ENCODE measurements around the gene TRIM58. TPM values are rescaled to one million over a fixed set of nuclear protein-coding genes. Genes with fewer than 3 reads are reported as not detected.

The TRIM58 gene
- total RNA-seq, 2 donors from 2014 or later = 1.7 to 1.8 TPM

DNA sequence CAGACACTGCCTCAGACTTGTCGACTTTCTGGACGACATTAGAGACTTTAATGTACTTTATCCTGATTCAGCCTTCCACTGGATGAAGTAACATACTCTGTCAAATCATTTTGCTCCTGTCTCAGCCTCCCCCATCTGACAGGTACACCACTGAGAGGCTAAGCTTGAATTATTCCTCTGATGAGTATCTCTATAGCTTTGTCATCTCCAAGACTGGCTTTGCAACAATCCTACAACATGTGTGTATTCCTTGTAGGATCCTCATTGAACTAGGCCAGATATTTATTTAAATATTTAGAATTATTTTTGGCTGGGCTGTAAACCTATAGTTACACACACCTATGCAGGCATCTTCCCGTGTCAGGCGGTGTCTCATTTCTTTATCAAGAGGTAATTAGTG, 1.1 kb upstream of the TRIM58 start:
- no peak overlapping the region for H3K27ac Mint-ChIP-seq
- H3K4me1 Mint-ChIP-seq = no peaks in the 10 kb centered on the region
- H3K9me3 ChIP-seq (ENCODE audit: control insufficient read depth, low read length) = peaks cover 50% of the 10 kb centered on the region
- H3K4me3 Mint-ChIP-seq = peak overlapping the region; percentile 53
- peaks cover 6% of the 10 kb centered on the region for H3K27me3 ChIP-seq (ENCODE audit: control insufficient read depth, insufficient read depth, low read length, poor library complexity, severe bottlenecking)
- DNase-seq = no peak
- WGBS, 2 experiments (ENCODE audit: insufficient coverage in 1 of 2, insufficient read length in 1 of 2) = 74 to 91% methylated on average over 4 of the region's 4 CpGs
- no peaks in the 10 kb centered on the region for H3K4me1 ChIP-seq (ENCODE audit: control insufficient read depth, insufficient read depth, low read length)
- H3K36me3 Mint-ChIP-seq (ENCODE audit: low read depth) = no peaks in the 10 kb centered on the region
- peaks cover 9% of the 10 kb centered on the region for H3K27me3 Mint-ChIP-seq (ENCODE audit: insufficient read depth)
- no peak overlapping the region for H3K27ac ChIP-seq (ENCODE audit: low read depth, low read length)
- H3K9me3 Mint-ChIP-seq = peaks cover 51% of the 10 kb centered on the region
- H3K9ac ChIP-seq (ENCODE audit: extremely low read depth, low read length, poor library complexity, severe bottlenecking) = no peak overlapping the region
- H3K36me3 ChIP-seq (ENCODE audit: control insufficient read depth, insufficient read depth, low read length) = no peaks in the 10 kb centered on the region
- no peak overlapping the region for H3K4me3 ChIP-seq (ENCODE audit: low read length)
- TF ChIP-seq, protein P1, sequence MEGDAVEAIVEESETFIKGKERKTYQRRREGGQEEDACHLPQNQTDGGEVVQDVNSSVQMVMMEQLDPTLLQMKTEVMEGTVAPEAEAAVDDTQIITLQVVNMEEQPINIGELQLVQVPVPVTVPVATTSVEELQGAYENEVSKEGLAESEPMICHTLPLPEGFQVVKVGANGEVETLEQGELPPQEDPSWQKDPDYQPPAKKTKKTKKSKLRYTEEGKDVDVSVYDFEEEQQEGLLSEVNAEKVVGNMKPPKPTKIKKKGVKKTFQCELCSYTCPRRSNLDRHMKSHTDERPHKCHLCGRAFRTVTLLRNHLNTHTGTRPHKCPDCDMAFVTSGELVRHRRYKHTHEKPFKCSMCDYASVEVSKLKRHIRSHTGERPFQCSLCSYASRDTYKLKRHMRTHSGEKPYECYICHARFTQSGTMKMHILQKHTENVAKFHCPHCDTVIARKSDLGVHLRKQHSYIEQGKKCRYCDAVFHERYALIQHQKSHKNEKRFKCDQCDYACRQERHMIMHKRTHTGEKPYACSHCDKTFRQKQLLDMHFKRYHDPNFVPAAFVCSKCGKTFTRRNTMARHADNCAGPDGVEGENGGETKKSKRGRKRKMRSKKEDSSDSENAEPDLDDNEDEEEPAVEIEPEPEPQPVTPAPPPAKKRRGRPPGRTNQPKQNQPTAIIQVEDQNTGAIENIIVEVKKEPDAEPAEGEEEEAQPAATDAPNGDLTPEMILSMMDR (conservative IDR thresholded peaks at IDR 0.05) = no peak

DNA sequence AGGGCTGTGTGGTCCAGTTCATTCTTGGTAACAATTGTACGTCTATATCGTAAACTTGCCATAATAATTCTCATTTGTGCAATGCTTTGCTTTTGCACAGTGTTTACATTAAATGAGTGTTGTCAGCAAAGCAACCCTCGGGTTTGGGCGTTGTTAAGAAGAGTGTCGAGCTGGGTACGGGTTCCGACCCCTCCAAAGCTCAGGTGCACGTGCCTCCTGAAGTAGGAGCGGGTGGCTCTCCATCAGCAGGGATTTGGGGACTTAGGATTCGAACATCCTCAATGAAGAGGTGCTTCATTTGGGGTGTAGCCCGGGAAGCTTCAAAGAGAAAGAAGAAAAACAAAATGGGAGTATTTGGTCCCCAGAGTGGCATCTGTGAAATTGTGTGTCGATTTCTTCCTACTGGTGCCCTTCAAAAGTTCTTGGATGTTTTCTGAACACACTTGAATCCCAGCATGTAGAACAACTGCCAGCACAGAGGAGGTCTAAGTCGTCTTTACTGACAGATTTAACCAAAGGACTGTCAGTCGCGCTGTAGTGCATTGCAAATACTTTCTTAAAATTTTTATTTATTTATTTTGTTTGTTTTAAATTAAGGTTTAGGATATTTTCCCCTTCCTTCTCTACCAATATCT, 1.1 kb downstream of the TRIM58 start:
- Mint-ChIP-seq H3K36me3 (ENCODE audit: low read depth) (no peaks in the 10 kb centered on the region), H3K9me3 (peaks cover 38% of the 10 kb centered on the region), H3K27ac (no peak overlapping the region), H3K4me3 (peak overlapping the region; percentile 53), H3K4me1 (no peaks in the 10 kb centered on the region), H3K27me3 (ENCODE audit: insufficient read depth) (peaks cover 9% of the 10 kb centered on the region)
- TF ChIP-seq, protein P1 (conservative IDR thresholded peaks at IDR 0.05) = no peak
- no peak overlapping the region for H3K9ac ChIP-seq (ENCODE audit: extremely low read depth, low read length, poor library complexity, severe bottlenecking)
- no peaks in the 10 kb centered on the region for H3K36me3 ChIP-seq (ENCODE audit: control insufficient read depth, insufficient read depth, low read length)
- no peak overlapping the region for H3K4me3 ChIP-seq (ENCODE audit: low read length)
- peaks cover 44% of the 10 kb centered on the region for H3K9me3 ChIP-seq (ENCODE audit: control insufficient read depth, low read length)
- DNase-seq = no peak
- no peak overlapping the region for H3K27ac ChIP-seq (ENCODE audit: low read depth, low read length)
- 82% methylated on average over 10 to 14 of the region's 15 CpGs for WGBS, 2 experiments (ENCODE audit: insufficient coverage in 1 of 2, insufficient read length in 1 of 2)
- peaks cover 6% of the 10 kb centered on the region for H3K27me3 ChIP-seq (ENCODE audit: control insufficient read depth, insufficient read depth, low read length, poor library complexity, severe bottlenecking)
- no peaks in the 10 kb centered on the region for H3K4me1 ChIP-seq (ENCODE audit: control insufficient read depth, insufficient read depth, low read length)

DNA sequence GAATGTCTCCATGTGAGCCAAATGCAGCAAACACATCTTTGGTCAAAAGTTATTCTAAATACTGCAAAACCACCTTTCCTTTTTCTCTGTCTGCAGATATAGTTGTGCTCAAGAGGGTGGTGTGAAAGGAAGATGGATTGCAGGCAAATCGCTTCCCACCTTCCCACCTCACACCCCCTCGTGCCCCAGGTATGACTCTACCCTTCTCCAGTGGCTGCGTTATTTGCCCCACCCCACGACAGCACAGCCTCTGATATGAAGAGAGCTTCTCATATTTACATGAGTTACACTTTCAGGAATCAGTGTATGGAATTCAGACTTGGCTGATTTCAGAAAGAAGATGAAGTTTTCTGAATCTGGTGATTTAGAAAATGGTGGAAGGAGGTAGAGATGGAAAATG, 5.8 kb downstream of the TRIM58 start:
- H3K9me3 Mint-ChIP-seq = peaks cover 40% of the 10 kb centered on the region
- H3K27ac Mint-ChIP-seq = no peak overlapping the region
- no peak overlapping the region for H3K4me3 ChIP-seq (ENCODE audit: low read length)
- peaks cover 5% of the 10 kb centered on the region for H3K27me3 Mint-ChIP-seq (ENCODE audit: insufficient read depth)
- peaks cover 53% of the 10 kb centered on the region for H3K9me3 ChIP-seq (ENCODE audit: control insufficient read depth, low read length)
- 33 to 68% methylated on average over 1 to 4 of the region's 4 CpGs for WGBS, 2 experiments (ENCODE audit: insufficient coverage in 1 of 2, insufficient read length in 1 of 2)
- no peak overlapping the region for H3K27ac ChIP-seq (ENCODE audit: low read depth, low read length)
- no peaks in the 10 kb centered on the region for H3K4me1 ChIP-seq (ENCODE audit: control insufficient read depth, insufficient read depth, low read length)
- H3K9ac ChIP-seq (ENCODE audit: extremely low read depth, low read length, poor library complexity, severe bottlenecking) = no peak overlapping the region
- no peak overlapping the region for H3K4me3 Mint-ChIP-seq
- H3K4me1 Mint-ChIP-seq = no peaks in the 10 kb centered on the region
- TF ChIP-seq, protein P1 (conservative IDR thresholded peaks at IDR 0.05) = no peak
- no peaks in the 10 kb centered on the region for H3K36me3 ChIP-seq (ENCODE audit: control insufficient read depth, insufficient read depth, low read length)
- H3K36me3 Mint-ChIP-seq (ENCODE audit: low read depth) = peaks cover 4% of the 10 kb centered on the region
- H3K27me3 ChIP-seq (ENCODE audit: control insufficient read depth, insufficient read depth, low read length, poor library complexity, severe bottlenecking) = peaks cover 5% of the 10 kb centered on the region
- no peak for DNase-seq
